GM19463 (cell line): ENCODE data around the gene TMCC1.

Experiments
- ATAC-seq: cut with Tn5 transposase; IDR thresholded peaks from one replicate; pipeline ENCODE4 v1.9.1; 2021; ENCODE audit warnings: mild to moderate bottlenecking, moderate library complexity; ENCODE audit not compliant: unreplicated experiment

The TMCC1 gene

GRCh38 chr3:129626744-129627349, 266.7 kb downstream of the TMCC1 start:
- ATAC-seq, result peak; percentile 98

- no peak for ATAC-seq
Measured at GRCh38 chr3:129625072-129625874, 268.2 kb downstream of the TMCC1 start.

- ATAC-seq, result no peak
Measured at GRCh38 chr3:129624347-129625071, 269.0 kb downstream of the TMCC1 start.

- ATAC-seq, result no peak
Measured at GRCh38 chr3:129623447-129624118, 269.9 kb downstream of the TMCC1 start.

- ATAC-seq, result no peak
Measured at GRCh38 chr3:129622933-129623332, 270.6 kb downstream of the TMCC1 start.

GRCh38 chr3:129622226-129622874, 271.2 kb downstream of the TMCC1 start:
- no peak for ATAC-seq

GRCh38 chr3:129621626-129622225, 271.8 kb downstream of the TMCC1 start:
- ATAC-seq, result no peak

GRCh38 chr3:129620828-129621559, 272.5 kb downstream of the TMCC1 start:
- no peak for ATAC-seq

- ATAC-seq, result no peak
Measured at GRCh38 chr3:129619726-129620162, 273.8 kb downstream of the TMCC1 start.

GRCh38 chr3:129618901-129619671, 274.4 kb downstream of the TMCC1 start:
- no peak for ATAC-seq

GRCh38 chr3:129618186-129618820, 275.2 kb downstream of the TMCC1 start:
- no peak for ATAC-seq

- no peak for ATAC-seq
Measured at GRCh38 chr3:129617381-129618185, 275.9 kb downstream of the TMCC1 start.

- no peak for ATAC-seq
Measured at GRCh38 chr3:129616713-129617112, 276.8 kb downstream of the TMCC1 start.

- ATAC-seq, result no peak
Measured at GRCh38 chr3:129616291-129616690, 277.2 kb downstream of the TMCC1 start.

- ATAC-seq, result no peak
Measured at GRCh38 chr3:129615751-129616281, 277.7 kb downstream of the TMCC1 start.

GRCh38 chr3:129614927-129615363, 278.6 kb downstream of the TMCC1 start:
- no peak for ATAC-seq

GRCh38 chr3:129614435-129614834, 279.1 kb downstream of the TMCC1 start:
- ATAC-seq, result no peak
